ENCODE data around the gene GALNT17.
"Not testable (repeated sequence)": the region's sequence is repeated elsewhere in the genome, so short reads cannot be mapped to it uniquely, and the experiment has no call there.

GALNT17 gene

DNA sequence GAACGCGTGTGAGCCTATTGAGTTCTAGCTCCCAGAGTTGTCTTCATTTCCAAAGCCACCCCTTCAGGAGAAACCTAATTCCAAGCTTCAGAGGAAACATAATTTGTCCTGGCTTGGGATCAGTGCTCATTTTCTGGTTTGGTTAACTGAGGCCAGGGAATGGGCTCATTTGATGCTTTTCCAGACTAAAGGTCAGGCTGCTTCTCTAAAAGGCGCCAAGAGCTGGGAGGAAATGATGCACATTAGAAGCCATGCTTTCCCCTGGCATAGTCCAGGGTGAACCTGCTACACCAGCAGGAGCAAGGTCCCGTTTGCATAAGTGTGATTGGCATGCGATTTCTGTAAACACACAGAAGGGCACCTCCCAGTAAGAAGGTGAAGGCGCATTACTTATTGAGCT lies 435.0 kb downstream of the GALNT17 start:
- no peak for FAIRE-seq

GRCh38 chr7:71574153-71574860 lies 442.4 kb downstream of the GALNT17 start:
- FAIRE-seq, result no peak

- FAIRE-seq, result no peak
Observed at GRCh38 chr7:71580027-71580426, 448.1 kb downstream of the GALNT17 start.

DNA sequence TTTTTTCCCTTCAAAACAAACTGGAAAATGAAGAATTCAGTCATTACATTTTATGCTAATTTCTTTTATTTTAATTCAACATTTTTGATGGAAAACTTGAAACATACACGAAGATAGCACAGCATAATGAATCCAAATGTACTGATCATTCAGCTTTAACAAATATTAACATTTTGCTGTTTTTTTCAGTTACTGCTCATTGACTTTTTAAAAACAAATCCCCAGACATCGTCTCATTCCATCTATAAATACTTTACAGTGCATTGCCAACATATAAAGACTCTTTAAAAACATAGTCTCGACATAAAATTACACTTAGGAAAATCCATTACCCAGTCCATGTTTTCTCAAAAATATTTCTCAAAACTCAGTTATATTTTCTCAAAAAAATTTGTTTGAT lies 452.3 kb downstream of the GALNT17 start:
- FAIRE-seq, result no peak

DNA sequence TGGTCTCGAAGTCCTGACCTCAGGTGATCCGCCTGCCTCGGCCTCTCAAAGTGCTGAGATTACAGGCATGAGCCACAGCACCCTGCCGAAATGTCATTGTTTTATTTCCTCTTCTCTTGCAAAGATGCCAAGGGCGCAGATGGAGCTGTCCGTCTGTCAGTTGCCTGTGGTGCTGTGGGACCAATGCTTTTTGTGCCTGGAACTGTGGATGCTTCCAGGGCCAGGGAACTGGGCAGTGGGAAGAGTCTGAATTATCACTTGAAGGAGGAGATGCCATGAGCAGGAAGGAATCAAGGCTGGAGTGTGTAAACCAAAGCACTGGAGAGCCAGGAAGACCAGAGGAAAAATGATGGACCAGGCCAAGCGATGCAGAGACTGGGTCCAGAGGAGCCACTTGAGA lies 459.9 kb downstream of the GALNT17 start:
- no peak for FAIRE-seq

DNA sequence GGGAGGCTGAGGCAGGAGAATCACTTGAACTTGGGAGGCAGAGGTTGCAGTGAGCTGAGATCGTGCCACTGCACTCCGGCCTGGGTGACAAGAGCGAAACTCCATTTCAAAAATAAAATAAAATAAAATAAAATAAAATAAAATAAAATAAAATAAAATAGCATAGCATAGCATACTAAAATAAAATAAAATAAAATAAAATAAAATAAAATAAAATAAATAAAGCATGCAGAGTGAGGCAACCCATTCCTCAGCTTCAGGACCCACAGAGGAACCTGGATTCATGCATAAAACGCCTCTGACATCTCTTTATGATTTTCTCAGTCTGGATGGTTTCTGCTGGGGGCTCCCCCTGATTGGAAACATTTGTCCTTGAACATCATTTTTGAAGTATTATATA lies 460.4 kb downstream of the GALNT17 start:
- not testable (repeated sequence) for FAIRE-seq

GRCh38 chr7:71594736-71595135 lies 462.8 kb downstream of the GALNT17 start:
- no peak for FAIRE-seq

GRCh38 chr7:71595176-71595575 lies 463.2 kb downstream of the GALNT17 start:
- no peak for FAIRE-seq

- FAIRE-seq, result no peak
Observed at GRCh38 chr7:71598553-71598952, 466.6 kb downstream of the GALNT17 start.

- FAIRE-seq, result no peak
Observed at GRCh38 chr7:71601851-71602250, 469.9 kb downstream of the GALNT17 start.

- no peak for FAIRE-seq
Observed at GRCh38 chr7:71604818-71605414, 473.0 kb downstream of the GALNT17 start.

- no peak for FAIRE-seq
Observed at GRCh38 chr7:71611986-71612385, 480.0 kb downstream of the GALNT17 start.

DNA sequence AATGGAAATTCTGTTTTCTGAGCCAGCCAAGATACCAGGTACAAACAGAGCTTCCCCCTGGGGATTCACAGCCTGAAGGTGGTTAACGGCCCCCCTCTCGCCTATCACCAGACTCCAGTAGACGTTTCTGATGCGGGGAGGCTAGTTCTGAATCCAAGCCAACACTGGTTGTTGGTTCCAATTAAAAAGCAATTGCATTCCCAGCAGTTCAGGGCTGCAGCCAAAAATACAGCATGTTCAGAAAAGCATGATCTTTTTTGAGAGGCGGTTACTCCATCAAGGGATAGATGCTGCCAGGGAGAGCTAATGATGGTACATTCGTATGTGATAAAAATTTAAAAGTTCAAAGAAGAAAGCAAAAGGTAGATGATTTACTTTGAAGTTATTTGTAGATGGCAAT lies 481.0 kb downstream of the GALNT17 start:
- no peak for FAIRE-seq

GRCh38 chr7:71613313-71613712 lies 481.4 kb downstream of the GALNT17 start:
- FAIRE-seq, result no peak

- no peak for FAIRE-seq
Observed at GRCh38 chr7:71615017-71615416, 483.1 kb downstream of the GALNT17 start.

- FAIRE-seq, result no peak
Observed at GRCh38 chr7:71616217-71616616, 484.3 kb downstream of the GALNT17 start.

DNA sequence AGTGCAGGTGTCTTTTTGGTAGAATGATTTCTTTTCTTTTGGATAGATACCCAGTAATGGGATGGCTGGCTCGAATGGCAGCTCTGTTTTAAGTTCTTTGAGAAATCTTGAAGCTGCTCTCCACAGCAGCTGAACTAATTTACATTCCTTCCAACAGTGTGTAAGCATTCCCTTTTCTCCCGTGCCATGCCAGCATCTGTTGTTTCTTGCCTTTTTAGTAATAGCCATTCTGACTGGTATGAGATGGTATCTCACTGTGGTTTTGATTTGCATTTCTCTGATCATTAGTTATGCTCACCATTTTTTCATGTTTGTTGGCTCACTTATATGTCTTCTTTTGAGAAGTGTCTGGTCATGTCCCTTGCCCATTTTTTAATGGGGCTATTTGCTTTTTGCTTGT lies 486.3 kb downstream of the GALNT17 start:
- no peak for FAIRE-seq

DNA sequence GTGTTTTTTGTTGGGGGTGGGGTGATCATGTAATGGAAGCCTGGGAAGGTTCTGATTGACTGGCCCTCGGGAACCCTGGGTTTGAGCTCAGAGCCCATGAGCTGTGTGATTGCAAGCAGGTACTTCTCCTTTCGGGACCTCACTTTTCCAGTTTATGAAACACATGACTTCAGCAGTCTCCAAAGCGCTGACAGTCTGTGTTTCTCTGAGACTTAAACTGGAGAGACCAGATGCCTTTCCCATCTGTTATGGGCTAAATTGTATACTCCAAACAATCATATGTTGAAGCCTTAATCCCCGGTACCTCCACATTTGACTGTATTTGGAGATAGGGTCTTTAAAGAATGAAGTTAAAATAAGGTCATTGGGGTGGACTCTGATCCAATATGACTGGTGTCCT lies 493.6 kb downstream of the GALNT17 start:
- no peak for FAIRE-seq

DNA sequence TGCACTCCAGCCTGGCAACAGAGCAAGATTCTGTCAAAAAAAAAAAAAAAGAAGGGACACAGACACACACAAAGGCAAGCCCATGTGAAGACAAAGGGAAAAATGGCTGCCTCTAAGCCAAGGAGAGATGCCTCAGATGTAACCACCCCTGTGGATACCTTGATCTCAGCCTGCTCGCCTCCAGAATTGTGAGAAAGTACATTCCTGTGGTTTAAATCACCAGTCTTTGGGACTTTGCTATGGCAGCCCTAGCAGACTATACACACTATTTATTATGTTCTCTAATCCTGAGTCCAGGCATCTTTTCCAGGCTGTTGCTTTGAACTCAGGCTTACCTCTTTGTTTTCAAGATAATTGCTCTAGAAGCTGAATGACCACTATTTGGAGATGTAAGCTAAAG lies 494.3 kb downstream of the GALNT17 start:
- no peak for FAIRE-seq

DNA sequence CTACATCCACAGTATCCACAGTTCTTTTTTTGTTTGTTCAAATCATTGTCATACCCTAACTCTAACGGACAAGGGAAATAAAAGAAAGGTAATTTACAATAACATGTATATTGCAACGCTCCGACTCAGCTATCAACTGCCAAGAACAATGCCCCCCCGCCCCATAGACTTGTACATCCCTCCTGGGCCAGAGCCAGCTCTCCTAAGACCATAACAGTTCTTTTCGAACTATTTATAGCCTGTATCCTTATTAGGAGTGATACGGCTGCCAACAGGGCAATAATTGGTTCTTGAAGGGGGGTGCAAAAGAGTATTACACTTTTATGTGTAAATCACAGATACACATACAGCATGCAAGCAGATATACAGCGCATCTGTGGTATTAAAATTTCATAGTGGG lies 495.7 kb downstream of the GALNT17 start:
- no peak for FAIRE-seq

DNA sequence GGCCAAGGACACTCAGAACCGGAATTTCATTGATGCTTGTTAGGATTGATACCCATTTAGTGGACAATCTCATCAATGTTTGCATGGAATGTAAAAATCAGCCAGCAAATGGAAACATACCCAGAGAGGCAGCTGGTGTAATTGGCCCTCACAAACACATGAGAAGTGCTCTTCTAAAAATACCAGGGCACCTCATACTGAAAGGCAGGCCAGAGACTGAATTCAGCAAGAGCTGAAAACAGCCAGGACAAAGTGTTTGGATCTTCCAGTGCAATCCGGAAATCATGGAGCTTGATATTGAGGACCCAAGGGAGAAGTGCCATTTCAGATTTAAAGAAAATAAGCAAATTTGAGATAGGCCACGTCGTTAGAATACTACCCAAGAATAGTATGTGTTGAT lies 498.6 kb downstream of the GALNT17 start:
- FAIRE-seq, result no peak

DNA sequence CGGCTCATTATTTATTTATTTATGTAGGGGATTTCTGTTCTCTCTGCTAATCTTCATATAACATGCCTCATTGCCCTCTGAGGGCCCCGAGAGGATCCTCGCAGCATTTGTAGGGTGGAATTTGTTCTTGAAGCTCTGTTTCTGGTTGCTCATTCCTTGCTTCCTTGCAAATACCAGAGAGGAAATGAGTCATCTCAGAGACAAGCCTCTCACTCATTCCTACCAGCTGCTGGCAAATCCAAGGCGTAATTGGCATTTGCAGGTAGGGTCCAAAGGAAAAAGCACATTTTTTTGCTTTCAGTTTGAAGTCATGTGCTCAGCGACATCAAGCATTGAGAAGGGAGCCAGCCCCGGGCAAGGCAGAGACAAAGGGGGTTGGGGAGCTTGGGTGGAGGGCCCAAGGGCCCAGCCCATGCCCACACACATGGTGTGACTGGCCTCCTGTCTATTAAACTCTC lies 501.6 kb downstream of the GALNT17 start:
- no peak for FAIRE-seq

GRCh38 chr7:71635849-71636248 lies 503.9 kb downstream of the GALNT17 start:
- FAIRE-seq, result not testable (repeated sequence)

DNA sequence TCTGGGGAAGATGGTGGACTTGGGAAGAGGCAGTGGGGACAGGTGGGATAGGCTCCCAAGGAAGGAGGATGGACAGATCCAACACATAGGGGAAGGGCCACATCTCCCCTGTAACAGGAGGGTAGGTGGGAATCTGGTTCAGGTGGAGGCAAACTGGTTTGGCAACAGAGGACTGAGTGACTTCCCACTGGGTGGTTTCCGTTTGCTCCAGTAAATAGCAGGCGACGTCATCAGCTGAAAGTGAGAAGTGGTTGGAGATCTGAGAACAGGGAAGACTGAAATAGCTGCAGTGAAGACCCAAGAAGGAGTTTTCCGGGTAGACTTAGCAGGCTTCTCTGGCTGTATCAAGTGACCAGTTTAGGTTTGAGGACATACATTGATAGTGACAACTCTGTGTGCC lies 504.4 kb downstream of the GALNT17 start:
- no peak for FAIRE-seq

DNA sequence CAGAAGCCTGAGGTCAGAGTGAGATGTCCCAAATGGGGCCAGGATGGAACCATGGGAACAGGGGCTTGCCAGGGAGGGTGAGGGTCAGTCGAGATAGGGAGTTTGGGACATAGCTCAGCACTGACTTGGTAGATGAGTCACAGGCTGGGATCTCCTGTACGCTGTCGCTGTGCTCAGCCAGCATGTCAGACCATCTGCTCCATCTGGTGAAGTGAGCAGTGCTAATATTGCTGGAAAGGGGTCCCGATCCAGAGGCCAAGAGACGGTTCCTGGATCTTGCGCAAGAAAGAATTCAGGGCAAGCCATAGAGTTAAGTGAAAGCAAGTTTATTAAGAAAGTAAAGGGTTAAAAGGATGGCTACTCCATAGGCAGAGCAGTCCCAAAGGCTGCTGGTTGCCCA lies 505.6 kb downstream of the GALNT17 start:
- no peak for FAIRE-seq
